ENCODE results near the gene SERPINI1. TPM values are rescaled to one million over a fixed set of nuclear protein-coding genes. Genes with fewer than 3 reads are reported as not detected.

SERPINI1 gene
- total RNA-seq, 1 donor from 2014 or later = 5.1 TPM

DNA sequence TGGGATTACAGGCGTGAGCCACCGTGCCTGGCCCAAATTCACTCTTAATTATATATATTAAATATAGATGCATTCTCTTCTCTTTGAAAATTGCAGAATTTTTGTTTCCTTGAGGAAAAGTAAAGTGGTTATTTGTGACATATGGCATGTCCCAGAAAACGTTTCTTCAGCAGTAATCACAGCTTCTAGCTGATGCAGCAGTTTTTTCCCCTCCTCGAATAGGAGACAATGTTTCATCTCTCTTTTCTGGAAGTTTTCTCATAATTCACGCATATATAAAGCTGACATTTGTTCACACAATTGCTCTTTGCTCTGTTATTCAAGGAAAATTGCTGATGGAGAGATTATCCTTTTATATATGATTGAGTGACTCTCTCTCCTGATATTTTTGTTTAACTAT, 99.8 kb downstream of the SERPINI1 start:
- intact Hi-C loops (cut with micrococcal nuclease) = no loop called here
- DNase-seq (no peak), ATAC-seq (no peak)

- DNase-seq = no peak
- no peak for ATAC-seq
- intact Hi-C loops (cut with micrococcal nuclease) = no loop called here
Observed at GRCh38 chr3:167835953-167836352, 100.4 kb downstream of the SERPINI1 start.

DNA sequence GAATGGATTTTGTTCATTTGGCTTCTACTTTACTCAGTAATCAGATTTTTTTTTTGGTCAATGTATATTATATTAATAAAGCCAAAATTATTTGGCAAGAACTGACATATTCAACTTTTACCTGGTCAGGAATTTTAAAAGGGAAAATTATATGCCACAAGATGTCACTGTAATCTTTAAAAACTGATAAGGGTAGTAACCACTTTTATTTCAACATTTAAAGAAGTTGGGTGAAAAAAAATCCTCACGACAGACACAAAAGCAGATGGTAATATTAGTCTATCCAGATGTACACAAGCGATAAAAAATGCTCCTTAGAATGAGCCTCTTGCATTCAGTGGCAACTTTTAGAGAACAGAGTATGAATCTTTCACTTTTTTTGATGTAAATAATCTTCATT, 101.9 kb downstream of the SERPINI1 start:
- no peak for ATAC-seq
- intact Hi-C loops (cut with micrococcal nuclease) = no loop called here
- no peak for DNase-seq

- peak; percentile 21 for ATAC-seq
- no peak for DNase-seq
- intact Hi-C loops (cut with micrococcal nuclease) = loop anchor here (2.0 kb wide), 1 partner anchor 37 kb away; no protein-coding TSS in a partner anchor
Observed at GRCh38 chr3:167839460-167840134, 104.1 kb downstream of the SERPINI1 start.

DNA sequence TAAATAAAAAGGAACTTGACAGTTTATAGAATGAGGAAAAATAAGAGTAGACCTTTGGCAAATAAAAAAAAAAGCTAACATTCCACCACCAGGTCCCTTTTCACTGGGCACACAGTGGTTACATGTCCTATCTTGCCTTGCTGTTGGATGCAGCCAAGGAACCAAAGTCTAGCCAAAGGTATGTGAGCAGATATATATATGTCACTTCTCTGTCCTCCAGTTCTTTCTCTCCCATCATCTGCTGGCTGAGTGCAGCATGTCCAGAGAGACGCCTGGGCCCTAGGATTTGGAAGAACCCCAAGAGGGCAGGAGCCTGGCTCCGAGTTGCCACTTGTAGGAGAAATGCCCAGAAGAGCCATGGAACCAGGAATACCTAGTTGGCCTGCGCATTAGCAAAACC, 104.7 kb downstream of the SERPINI1 start:
- no peak for DNase-seq
- ATAC-seq = peak; percentile 84
- intact Hi-C loops (cut with micrococcal nuclease) = loop anchor here (2.0 kb wide), 1 partner anchor 37 kb away; no protein-coding TSS in a partner anchor

- intact Hi-C loops (cut with micrococcal nuclease) = no loop called here
- no peak for ATAC-seq
Observed at GRCh38 chr3:167843481-167843880, 108.0 kb downstream of the SERPINI1 start.

GRCh38 chr3:167843886-167844285, 108.4 kb downstream of the SERPINI1 start:
- intact Hi-C loops (cut with micrococcal nuclease) = no loop called here
- ATAC-seq = no peak
- no peak for DNase-seq

More at GRCh38 chr3:167843481-167843880, 108.0 kb downstream of the SERPINI1 start:
- no peak for DNase-seq

- DNase-seq (no peak), ATAC-seq (no peak)
- intact Hi-C loops (cut with micrococcal nuclease) = no loop called here
Observed at GRCh38 chr3:167844528-167844927, 109.0 kb downstream of the SERPINI1 start.

DNA sequence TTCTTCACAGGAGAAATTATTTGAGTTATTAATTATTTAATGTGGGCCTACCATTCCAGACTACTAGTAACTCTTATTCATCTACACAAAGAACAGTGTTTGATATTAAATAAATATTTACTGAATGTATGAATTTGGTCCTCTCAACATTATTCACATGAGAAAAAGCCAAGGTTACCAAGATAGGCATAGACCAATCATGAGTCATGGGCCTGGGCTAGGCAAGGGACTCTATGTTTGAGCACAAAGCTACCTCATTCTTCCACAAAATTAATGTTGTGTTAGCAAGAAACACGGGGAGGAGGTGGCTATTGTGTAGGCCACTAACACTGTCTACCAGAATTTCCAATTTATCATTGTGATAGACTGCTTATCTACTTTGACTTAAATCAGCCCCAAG, 115.7 kb downstream of the SERPINI1 start:
- intact Hi-C loops (cut with micrococcal nuclease) = no loop called here
- ATAC-seq (no peak), DNase-seq (no peak)

DNA sequence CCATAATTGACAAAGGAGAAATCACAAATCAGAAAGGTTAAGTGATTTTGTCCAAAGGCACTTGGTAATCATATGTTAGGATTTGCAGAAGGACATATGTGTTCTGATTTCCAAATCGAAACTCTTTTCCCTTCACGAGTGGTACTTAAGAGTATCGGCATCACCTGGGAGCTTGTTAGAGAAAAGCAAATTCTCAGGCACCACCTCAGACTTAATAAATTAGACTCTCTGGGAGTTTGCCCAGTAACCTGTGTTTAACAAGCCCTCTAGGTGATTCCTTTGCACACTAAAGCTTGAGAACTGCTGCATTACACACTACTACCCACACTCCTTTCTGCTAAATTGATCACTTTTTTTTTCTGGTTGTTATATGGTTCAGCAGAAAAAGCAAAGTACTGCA, 116.2 kb downstream of the SERPINI1 start:
- intact Hi-C loops (cut with micrococcal nuclease) = no loop called here
- DNase-seq = no peak
- no peak for ATAC-seq

- intact Hi-C loops (cut with micrococcal nuclease) = no loop called here
- no peak for ATAC-seq
- no peak for DNase-seq
Observed at GRCh38 chr3:167852216-167852615, 116.7 kb downstream of the SERPINI1 start.

DNA sequence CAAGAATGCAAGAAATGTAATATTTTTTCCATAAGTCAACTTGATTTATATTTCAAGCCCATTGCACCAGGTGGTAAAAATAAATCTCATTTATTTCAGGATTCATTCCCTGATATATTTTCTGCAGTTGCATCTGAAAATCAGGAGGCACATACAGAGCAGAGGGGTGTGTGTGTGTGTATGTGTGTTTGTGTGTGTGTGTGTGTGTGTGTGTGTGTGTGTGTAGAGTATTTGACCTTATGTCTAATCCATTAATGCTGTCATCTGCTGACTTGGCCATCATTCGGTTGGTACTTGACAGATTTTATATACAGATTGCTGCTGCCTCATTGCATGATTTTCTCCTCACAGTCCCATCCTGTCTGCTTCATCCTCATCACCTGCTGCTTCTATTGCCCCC, 118.5 kb downstream of the SERPINI1 start:
- intact Hi-C loops (cut with micrococcal nuclease) = no loop called here
- ATAC-seq (no peak), DNase-seq (no peak)

DNA sequence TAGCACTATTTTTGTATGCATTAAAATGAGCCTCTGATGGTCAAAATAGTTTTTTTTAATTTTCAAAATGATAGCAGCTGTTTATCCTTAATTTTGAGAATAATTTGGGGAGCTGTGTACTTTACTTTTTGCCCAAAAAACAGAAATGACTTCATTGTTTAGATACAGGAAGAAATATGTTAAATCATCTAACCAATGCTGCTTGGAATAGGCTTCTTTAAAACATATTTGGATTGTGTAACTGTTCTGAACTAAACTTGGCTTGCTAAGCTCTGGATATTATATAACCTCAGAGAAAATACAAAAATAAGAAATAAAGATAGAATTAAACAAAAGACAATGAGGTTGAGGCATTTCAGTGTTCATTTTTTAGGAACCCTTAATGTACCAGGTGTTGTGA, 119.3 kb downstream of the SERPINI1 start:
- intact Hi-C loops (cut with micrococcal nuclease) = no loop called here
- DNase-seq (no peak), ATAC-seq (no peak)

GRCh38 chr3:167855306-167855705, 119.8 kb downstream of the SERPINI1 start:
- intact Hi-C loops (cut with micrococcal nuclease) = no loop called here
- no peak for DNase-seq
- ATAC-seq = no peak

GRCh38 chr3:167858865-167859264, 123.3 kb downstream of the SERPINI1 start:
- DNase-seq (no peak), ATAC-seq (no peak)
- intact Hi-C loops (cut with micrococcal nuclease) = no loop called here

DNA sequence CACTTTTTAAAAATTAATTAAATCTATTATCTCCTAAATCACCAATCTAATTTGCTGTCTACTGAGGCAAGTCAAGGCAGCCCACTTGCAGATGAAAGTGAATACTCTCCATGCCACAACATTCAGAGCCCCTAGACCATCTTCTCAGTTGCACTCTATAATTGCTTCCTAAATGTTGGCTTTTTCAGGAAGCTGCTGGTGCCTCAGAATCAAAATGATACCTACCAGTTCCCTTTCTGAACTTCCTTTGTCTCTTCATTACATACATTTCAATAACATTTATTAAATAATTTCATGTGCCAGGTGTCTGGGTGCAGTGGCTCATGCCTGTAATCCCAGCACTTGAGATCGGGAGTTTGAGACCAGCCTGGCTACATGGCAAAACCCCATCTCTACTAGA, 124.1 kb downstream of the SERPINI1 start:
- intact Hi-C loops (cut with micrococcal nuclease) = no loop called here
- ATAC-seq (no peak), DNase-seq (no peak)

- ATAC-seq = no peak
- intact Hi-C loops (cut with micrococcal nuclease) = no loop called here
- DNase-seq = no peak
Observed at GRCh38 chr3:167861649-167862048, 126.1 kb downstream of the SERPINI1 start.

GRCh38 chr3:167862104-167862730, 126.7 kb downstream of the SERPINI1 start:
- ATAC-seq (no peak), DNase-seq (no peak)
- intact Hi-C loops (cut with micrococcal nuclease) = no loop called here

- no peak for DNase-seq
- intact Hi-C loops (cut with micrococcal nuclease) = no loop called here
- peak; percentile 29 for ATAC-seq
Observed at GRCh38 chr3:167863811-167864551, 128.5 kb downstream of the SERPINI1 start.

DNA sequence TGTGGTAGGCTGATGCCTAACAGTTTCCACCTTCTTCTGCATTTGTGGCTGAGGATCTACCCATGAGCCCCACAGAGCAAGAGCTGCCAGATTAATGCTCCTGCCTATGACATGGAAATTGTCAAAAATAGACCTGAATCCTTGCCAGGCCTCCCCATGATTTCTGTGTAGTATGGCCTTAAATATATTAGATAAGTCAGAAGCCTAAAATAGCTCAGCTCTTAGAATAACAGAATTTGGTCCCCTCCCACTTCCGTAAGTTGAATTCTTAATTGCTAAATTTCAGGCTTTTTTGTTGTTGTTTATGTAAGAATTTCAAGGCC, 129.0 kb downstream of the SERPINI1 start:
- intact Hi-C loops (cut with micrococcal nuclease) = no loop called here
- no peak for DNase-seq
- peak; percentile 97 for ATAC-seq

- ATAC-seq (no peak), DNase-seq (no peak)
- intact Hi-C loops (cut with micrococcal nuclease) = no loop called here
Observed at GRCh38 chr3:167866331-167866730, 130.8 kb downstream of the SERPINI1 start.

Measured in left ventricle myocardium superior (tissue), 1 donor.